Activated CD8-positive, alpha-beta memory T cell treated with anti-CD3 and anti-CD28 coated beads for 36 hours (primary cell): ENCODE data around the gene SKIDA1. TPM values are rescaled to one million over a fixed set of nuclear protein-coding genes. Genes with fewer than 3 reads are reported as not detected.

ENCODE experiments used
- CTCF ChIA-PET: fragments of 350-600 bp; sonication (Branson Sonifier 250); formaldehyde crosslinking; loops from one replicate; lab custom pipeline; 2021; ENCODE audit warnings: antibody characterized with exemption; lab: Charles Lee
- POLR2A ChIA-PET: fragments of 350-600 bp; sonication (Branson Sonifier 250); formaldehyde crosslinking; loops from one replicate; lab custom pipeline; 2021; ENCODE audit warnings: antibody characterized with exemption; lab: Charles Lee
- total RNA-seq, 2 experiments: library from RNA; stranded (reverse); gene quantifications; one replicate each; pipeline ENCODE4 v1.2.3, GENCODE V29; 2021

The SKIDA1 gene
- total RNA-seq, 2 experiments from 2014 or later: 0.08 to 0.25 TPM

DNA sequence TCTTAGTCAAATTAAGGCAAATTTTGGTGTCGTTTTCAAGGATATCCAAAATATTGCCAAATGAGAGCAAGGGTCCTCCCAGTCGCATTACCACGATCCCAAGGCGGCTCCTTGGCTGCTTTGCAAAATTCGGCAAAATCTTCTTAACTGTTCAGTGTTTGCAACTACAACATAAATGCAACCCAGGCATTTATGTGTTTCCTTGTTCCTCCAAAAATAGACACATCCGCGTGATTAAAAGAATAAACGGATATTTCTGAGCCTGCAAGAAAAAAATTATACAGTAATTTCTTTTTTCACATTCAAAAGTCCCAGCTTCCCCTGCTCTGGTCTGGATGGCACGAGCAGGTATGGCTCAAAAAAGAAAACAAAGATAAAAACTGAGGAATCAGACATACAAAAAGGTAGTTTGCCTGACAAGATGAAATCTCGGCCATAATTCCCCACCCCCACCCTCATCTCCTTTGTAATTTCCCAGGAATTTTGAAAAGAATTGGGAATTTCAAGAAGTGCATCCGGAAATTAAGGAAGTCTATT is 6.0 kb downstream of the SKIDA1 start:
- ChIA-PET POLR2A (no interaction called here), CTCF (interaction anchor here (1.2 to 1.3 kb wide), 2 partner anchors 10 to 472 kb away, joined by 3 to 4 read pairs; no protein-coding TSS in a partner anchor)

DNA sequence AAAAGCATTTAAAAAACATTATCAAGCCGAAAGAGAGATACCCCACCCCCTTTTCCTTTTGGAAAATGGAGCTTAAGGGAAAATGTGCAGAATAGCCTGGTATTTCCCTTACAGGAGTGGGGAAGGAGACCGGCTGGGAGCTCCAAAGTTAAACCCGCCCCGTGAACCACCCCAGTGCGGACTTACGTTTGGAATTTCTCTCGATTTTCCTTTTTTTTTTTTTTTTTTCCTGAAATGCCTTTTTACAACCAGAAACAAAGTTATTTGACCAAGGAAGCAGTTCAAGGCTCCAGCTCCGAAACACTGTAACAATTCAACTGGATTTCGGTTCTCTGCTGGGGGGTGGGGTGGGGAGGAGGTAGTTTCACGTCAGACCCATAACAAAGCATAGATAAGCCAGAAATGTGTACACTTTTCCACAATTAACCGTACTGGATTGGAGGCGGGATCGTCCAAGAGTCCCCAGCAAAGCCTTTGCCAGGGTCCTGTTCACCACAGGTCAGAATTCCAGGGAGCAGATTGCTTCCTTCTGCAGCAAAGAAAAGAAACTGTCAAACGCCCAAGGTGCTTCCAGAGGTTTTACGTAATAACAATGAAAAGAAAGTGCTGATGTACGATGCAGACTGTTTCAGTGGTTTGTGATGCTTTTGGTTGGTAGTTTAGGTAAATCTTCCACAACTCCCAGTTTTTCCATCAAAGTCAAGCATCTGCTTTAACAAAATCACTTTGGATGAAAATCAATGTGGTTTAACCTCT is 6.7 kb downstream of the SKIDA1 start:
- POLR2A ChIA-PET: interaction anchor here (0.6 to 1.2 kb wide), 3 partner anchors 14 to 22 kb away, joined by 3 to 6 read pairs (median 3); no protein-coding TSS in a partner anchor
- CTCF ChIA-PET: interaction anchor here (0.8 to 1.3 kb wide), 5 partner anchors 8 to 472 kb away, joined by 3 to 6 read pairs (median 4); no protein-coding TSS in a partner anchor

DNA sequence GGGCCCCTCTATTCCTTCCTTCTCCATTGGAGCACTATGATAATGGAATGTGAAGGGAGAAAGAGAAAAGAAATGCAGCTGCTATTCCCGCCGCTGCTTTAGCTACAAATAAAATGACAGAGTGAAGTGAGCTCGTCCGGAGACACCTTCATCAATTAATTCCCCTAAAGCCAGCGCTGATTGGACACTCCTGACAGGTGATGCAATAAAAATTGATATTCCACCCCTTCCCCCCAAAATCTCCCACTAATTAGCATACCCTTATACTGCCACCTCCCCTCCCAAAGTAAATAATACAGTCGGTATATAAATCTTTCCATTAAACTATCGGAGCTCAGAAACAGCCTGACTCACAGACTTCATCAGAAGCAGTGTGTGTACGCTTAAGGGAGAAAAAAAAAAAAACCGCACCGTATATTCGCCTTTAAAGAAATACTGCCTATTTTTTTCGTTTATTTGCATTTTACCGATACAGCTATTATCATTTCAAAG is 7.3 kb downstream of the SKIDA1 start:
- POLR2A ChIA-PET: interaction anchor here (0.6 to 1.2 kb wide), 3 partner anchors 15 to 21 kb away, joined by 3 to 6 read pairs (median 3); no protein-coding TSS in a partner anchor

DNA sequence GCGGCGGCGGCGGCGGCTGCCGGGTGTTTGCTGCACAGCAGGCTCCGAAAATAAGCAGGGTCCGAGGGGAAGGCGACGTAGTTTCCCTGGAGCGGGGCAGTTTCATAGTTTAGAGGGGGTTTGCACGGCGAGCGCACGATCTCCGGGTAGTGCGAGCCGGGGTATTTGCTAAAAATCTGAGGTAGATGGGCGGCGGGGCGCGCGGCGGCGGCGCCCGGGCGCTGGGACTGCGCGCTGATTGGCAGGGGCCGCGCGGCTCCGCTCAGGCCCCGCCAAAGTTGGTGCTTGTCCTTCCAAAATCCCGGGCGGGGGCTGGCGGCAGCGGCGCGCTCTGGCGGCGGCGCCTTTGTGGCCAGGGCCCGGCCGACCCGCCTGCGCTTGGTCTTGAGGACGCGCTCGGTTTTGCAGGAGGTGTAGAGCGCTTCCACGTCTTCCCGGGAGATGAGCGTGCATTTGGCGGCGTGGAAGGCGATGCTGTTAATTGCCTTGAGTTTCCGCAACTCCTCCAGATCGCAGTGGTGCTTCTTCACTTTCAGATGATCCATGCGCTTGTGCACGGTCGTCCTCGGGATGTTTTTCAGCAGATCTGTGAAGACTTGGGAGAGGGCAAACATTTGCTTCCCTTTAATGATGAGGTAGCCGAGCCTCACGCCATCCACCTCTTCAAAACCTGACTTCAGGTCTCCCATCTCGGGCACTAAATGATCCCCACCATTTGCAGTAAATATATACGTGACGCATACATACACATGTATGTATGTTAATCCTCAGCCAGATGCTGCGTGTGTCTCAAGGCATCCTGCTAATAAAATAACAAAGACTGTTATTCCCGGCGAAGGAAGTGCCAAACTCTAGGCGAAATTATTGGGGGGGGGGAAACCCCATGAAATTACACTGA is 8.1 kb downstream of the SKIDA1 start:
- CTCF ChIA-PET: interaction anchor here (1.1 to 1.6 kb wide), 3 partner anchors 10 to 23 kb away, joined by 3 to 6 read pairs (median 5); no protein-coding TSS in a partner anchor
- POLR2A ChIA-PET: interaction anchor here (1.2 kb wide), 1 partner anchor 20 kb away, joined by 3 read pairs; no protein-coding TSS in a partner anchor

More for the DNA sequence above, 7.3 kb downstream of the SKIDA1 start:
- CTCF ChIA-PET: interaction anchor here (0.8 to 1.3 kb wide), 3 partner anchors 9 to 21 kb away, joined by 3 to 6 read pairs (median 5); no protein-coding TSS in a partner anchor

DNA sequence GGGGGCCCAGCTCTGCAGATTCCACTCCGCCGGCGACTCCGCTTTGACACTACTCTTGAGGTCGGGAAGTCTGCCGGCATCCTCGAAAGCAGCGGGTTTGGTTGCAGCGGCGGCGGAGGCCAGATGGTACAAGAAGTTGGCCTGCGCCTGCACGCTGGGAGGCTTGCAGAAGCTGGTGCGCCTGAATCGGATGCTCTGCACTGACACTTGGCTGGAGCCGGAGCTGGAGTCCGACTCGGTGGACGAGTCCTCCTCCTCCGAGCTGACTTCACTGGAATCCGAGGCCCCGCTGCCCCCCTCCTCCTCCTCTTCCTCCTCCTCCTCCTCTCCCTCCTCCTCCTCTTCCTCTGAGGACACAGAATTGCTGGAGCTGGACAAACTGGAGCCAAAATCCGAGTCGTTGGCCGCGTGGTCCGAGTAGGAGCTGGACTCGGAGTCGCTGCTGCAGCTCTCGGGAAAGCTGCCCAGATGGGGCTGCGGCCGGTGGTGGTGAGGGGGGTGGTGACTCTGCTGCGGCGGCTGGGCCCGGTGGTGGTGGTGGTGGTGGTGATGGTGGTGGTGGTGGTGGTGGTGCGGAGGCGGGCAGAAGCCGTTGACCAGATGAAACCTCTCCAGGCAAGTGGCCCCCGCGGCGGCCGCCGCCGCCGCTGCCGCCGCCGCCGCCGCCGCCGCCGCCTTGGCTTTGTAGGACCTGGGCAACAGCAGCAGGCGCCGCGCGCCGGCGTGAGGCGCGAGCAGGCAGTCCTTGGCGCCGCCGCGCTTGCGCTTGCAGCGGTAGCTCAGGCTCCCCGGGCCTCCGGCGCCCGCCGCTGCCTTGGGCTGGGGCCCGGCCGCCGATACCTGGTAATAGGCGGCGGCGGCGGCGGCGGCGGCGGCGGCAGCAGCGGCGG is 9.0 kb downstream of the SKIDA1 start:
- POLR2A ChIA-PET: interaction anchor here (0.6 kb wide), 1 partner anchor 11 kb away, joined by 3 read pairs; no protein-coding TSS in a partner anchor
- CTCF ChIA-PET: interaction anchor here (0.7 to 3.2 kb wide), 3 partner anchors 20 to 712 kb away, joined by 3 to 18 read pairs (median 5); no protein-coding TSS in a partner anchor

DNA sequence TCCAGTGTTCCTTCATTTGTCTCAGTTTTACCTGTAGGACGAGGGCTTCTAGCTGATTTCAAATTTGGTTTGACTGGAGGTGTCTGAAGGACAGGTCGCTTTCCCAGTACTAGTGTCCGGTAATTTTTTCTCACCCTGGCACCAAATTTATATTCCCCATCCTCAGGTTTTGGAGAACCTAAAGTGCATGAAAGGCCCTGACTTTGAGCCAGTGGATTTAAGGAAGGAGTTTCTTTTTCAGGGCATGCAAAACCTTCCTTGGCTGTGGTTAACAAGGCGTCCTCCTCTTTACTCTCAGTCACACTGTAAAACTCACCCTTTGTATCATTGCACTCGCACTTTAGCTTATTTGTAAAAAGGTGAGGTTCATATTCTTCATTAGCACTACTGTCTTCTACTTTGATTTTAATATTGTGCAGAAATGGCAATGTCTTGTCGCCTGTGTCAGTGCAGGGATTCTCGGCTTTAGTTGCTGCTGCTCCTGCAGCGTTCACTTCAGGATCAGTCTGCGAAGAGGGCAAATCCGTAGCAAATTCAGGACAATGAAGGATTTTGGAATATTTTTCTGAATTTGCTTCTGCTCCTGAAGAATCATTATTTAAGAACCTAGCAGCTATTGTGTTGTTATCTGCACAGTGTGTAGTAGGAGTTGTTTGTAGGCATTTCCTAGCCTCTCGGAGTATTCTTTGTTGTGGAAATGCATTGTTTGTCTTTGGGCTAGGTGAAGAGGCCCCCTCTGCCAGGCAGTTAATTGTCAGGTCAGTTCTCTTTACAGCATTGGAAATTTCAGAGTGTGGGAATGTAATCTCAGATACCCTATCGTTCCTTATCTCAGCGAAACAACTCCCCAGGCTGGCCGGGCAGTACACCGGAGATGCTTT is 9.9 kb downstream of the SKIDA1 start:
- ChIA-PET CTCF (interaction anchor here (1.6 to 3.2 kb wide), 2 partner anchors 19 to 21 kb away, joined by 3 to 18 read pairs; no protein-coding TSS in a partner anchor), POLR2A (interaction anchor here (0.6 kb wide), 1 partner anchor 12 kb away, joined by 3 read pairs; no protein-coding TSS in a partner anchor)

DNA sequence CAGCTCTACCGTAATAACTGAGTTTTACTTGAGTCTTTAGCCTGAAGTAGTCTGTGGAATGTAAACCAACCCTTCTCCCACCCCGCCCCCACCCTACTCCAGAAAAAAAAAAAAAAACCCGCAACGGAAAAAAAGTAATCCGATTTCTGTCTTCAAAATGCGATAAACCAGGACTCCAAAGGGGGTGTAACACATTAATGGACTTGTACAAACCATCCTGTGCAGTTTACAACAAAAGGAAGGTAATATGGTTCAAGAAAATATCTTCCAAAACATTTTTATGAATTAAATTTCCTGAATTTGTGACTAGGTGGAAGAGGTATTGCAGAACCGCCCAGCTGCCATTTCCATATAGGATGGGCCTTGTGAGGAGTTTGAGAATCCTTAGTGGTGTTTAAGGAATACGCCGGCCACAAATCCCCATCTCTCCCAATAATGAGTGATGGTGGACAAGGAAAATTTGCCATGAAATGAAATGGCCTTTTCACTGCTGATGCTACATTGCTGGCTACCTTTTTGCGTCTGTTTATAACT is 10.6 kb downstream of the SKIDA1 start:
- CTCF ChIA-PET: interaction anchor here (3.2 kb wide), 1 partner anchor 19 kb away, joined by 18 read pairs; no protein-coding TSS in a partner anchor
- POLR2A ChIA-PET: no interaction called here

DNA sequence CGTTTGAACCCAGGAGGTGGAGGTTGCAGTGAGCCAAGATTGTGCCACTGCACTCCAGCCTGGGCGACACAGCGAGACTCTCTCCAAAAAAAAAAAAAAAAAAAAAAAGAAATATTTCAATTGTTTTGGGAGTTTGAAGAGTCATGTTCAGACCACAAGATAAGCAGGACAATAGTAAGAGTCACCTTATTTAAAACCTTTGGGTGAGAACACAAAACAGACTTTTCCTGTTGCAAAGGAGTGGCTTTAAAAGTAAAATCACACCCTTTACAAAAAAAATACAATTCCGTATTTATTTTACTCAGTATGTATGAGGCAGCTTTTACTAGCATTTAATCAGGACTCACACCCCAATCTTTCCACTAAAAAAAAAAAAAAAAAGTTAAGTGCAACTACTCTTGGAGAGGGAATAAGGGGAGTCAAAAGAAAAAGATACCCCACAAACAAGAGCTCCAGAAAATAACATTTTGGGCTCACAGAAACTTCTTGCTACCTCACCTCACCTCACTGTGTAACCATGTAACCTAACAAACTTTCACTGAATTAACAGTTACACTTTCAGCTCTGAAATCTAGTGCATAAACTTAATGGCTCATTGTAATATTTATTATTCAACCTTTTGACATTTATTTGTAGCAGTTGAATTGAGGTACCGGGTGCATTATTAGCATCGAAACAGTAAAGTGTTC is 11.2 kb downstream of the SKIDA1 start:
- ChIA-PET CTCF (interaction anchor here (3.2 kb wide), 1 partner anchor 18 kb away, joined by 18 read pairs; no protein-coding TSS in a partner anchor), POLR2A (interaction anchor here (0.6 kb wide), 1 partner anchor 18 kb away, joined by 3 read pairs; no protein-coding TSS in a partner anchor)

DNA sequence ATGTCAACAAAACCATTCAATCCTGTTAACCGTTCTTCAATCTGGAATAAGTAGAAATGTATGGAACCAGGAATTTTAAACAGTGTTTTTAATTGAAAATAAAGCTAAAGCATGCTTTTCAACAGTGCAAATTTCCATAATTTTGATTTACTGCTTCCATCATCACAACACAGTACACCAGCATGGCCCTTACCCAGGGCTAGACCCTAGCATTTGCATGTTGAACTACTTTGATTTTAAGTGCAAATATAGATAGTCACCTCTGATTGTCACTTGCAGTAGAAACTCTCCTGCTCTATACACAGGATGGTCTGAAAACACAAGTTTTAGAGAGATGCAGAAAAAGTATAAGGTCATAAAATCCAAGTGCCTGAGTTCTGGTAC is 12.1 kb downstream of the SKIDA1 start:
- ChIA-PET CTCF (interaction anchor here (3.2 kb wide), 1 partner anchor 17 kb away, joined by 18 read pairs; no protein-coding TSS in a partner anchor), POLR2A (no interaction called here)

DNA sequence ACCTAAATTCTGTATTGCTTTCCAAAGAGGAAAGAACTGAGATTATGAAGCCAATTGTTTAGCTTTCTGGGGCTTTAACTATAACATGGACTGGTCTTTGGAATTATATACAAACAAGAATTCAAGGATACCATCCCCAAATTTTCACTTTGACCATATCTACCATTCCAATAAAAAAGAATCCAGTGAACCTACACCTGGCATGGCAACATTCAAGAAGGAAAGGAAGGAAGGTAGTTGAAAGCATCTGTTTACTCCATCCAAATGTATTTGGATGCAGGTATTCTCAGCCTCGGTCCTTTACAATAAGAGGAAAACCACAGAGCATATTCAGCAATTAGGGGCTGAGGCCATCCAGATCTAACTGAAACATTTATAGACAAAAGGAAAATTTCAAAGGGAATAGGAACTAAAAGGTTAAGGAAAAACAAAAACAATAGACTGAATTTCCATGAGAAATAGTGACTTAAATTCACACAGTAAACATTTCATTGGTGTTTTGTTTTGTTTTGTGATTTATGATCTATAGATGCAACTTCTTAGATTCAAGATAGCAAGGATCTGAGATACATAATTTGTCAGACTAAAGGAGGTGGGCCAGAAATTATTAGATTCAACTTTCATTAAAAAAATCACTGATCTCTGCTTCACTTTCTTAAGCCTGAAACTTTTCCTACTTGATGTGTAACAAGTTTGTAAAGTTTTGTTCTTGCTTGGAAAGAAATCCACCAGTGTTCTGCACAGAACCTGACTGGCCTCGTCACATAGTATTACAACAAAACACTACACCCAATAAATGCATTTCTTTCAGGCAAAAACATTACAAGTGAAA is 12.7 kb downstream of the SKIDA1 start:
- CTCF ChIA-PET: interaction anchor here (1.4 kb wide), 1 partner anchor 17 kb away, joined by 3 read pairs; no protein-coding TSS in a partner anchor
- POLR2A ChIA-PET: no interaction called here

DNA sequence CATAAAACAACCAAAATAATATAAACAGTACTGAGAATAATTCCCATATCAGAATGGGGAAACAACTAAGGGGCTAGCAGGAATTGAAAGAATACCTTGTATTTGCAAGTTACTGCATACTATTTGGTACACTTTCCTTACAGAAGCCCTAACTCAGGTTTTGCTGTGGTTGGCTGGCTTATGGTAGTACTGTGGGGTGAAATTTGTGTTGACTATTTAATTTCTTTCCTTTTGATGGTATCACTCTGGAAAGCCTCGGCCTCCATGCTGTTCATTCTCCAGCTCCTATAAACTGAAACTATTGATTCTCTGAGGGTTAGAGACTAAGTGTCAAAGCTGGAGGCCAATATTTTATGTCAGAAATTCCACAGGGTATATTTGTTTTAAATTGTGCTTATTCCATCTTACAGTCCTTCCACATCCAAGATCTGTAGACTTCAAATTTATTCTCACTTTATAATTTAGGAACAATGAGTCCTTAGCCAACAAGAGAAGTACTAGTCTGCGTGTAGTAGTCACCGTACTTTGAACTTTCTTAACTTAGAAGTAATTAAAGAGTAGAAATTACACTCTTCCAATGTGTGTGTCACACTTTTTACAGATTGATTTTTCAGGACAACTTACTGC is 13.4 kb downstream of the SKIDA1 start:
- CTCF ChIA-PET: interaction anchor here (1.4 kb wide), 1 partner anchor 16 kb away, joined by 3 read pairs; no protein-coding TSS in a partner anchor
- POLR2A ChIA-PET: no interaction called here

DNA sequence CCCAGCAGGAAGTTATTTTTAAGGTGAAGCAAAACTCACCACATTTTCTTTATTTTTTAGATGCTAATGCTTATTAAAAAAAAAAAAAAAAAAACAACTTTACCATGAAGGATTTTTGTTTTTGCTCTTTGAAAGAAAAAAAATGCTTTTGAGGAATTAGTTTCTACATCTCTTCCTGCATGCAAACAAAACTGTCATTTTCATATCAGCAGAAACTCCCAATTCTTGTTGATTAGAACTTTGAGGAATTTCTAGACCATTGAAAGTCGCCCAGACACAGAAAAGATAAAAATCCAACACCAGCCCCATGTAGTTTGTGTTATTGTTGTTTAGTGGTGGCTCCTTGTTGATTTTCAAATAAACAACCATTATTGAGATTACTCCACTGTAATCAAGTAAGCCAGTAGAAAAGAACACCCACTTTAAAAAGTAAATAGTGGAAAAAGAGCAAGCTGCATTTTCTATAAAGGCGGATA is 14.3 kb downstream of the SKIDA1 start:
- ChIA-PET POLR2A (no interaction called here), CTCF (interaction anchor here (0.6 to 1.4 kb wide), 3 partner anchors 15 to 1408 kb away, joined by 3 read pairs; no protein-coding TSS in a partner anchor)

DNA sequence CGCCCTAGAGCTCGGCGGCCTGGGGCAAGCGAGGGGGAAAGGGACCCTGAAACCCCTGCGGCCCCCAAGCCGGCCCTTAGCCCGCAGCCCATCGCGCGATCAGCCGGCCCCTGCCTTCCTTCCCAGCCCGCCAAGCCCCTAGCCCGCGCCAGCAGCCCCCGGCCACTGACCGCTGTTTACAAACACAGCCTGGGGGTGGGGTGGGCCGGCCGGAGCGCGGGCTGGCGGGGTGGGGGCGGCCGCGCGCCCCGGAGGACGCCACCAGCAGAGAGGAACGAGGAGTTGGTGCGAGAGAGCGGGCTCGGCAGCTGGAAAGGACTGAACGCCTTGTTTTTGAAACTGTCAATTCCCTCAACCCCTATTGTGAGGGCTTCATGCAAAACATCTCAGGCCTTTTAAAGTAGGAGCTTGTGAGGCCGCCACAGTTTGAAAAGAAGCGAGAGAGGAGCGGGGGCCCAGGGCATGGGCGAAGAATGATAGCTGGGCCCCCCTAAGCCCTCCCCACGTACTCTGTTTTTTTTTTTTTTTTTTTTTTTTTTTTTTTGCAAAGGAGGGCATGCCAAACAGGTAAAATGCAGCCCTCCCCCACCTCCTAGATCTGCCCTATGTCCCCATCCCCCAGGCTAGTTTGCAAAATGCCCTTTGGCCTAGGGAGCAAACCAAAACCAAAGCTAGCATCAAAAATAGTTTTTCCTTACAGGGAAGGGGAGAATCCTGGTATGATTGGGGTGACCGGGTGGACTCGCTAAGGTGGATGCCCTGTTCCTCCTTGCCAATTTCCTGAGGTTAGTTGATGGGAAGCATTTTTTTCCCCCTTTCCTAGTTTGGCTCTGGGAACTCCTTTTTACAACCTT is 15.0 kb downstream of the SKIDA1 start:
- ChIA-PET CTCF (interaction anchor here (0.6 to 0.7 kb wide), 2 partner anchors 48 to 1409 kb away, joined by 3 read pairs; no protein-coding TSS in a partner anchor), POLR2A (no interaction called here)
